HepG2 (cell line): ENCODE measurements around the gene CARD9. TPM values are rescaled to one million over a fixed set of nuclear protein-coding genes. Genes with fewer than 3 reads are reported as not detected.

Experiments used
- AKAP8 ChIP-seq: sonication (generic); formaldehyde crosslinking; IDR thresholded peaks from 2 replicates; pipeline ENCODE4 v1.5.1; 2020; ENCODE audit warnings: mild to moderate bottlenecking, missing genetic modification reagents
- ESRRA ChIP-seq: sonication (generic); formaldehyde crosslinking; IDR thresholded peaks from 2 replicates; pipeline ENCODE4 v1.5.1; 2020; ENCODE audit warnings: mild to moderate bottlenecking, low read depth, missing genetic modification reagents
- FOSL2 ChIP-seq: sonication (generic); formaldehyde crosslinking; IDR thresholded peaks from 2 replicates; pipeline ENCODE4 v1.4.0; 2020; ENCODE audit warnings: missing genetic modification reagents
- FOXC1 ChIP-seq: sonication (generic); formaldehyde crosslinking; IDR thresholded peaks from 2 replicates; pipeline ENCODE4 v1.8.0; 2022; ENCODE audit warnings: mild to moderate bottlenecking, missing genetic modification reagents, borderline replicate concordance
- MYNN ChIP-seq: sonication (generic); formaldehyde crosslinking; IDR thresholded peaks from 2 replicates; pipeline ENCODE4 v1.4.0; 2020; ENCODE audit warnings: mild to moderate bottlenecking, low read depth, missing genetic modification reagents
- NFKB2 ChIP-seq: sonication (generic); formaldehyde crosslinking; IDR thresholded peaks from 2 replicates; pipeline ENCODE4 v1.4.0; 2020; ENCODE audit warnings: missing genetic modification reagents, borderline replicate concordance
- REST ChIP-seq, 2 experiments: IDR thresholded peaks; 2 replicates each; pipeline ENCODE4 v1.6.1; 2011 to 2012; ENCODE audit warnings: low read length in 2 of 2, borderline replicate concordance in 1 of 2, low read depth in 1 of 2, mild to moderate bottlenecking in 1 of 2, moderate library complexity in 1 of 2
- TAF15 ChIP-seq: fragments of 200-400 bp; formaldehyde crosslinking; IDR thresholded peaks from one replicate; pipeline ENCODE4 v1.6.1; 2018; ENCODE audit warnings: mild to moderate bottlenecking, low read depth, low read length; ENCODE audit not compliant: poor library complexity, severe bottlenecking
- TBX3 ChIP-seq: fragments of 450-650 bp; IDR thresholded peaks from 2 replicates; pipeline ENCODE4 v1.6.1; 2017; ENCODE audit warnings: antibody characterized with exemption, mild to moderate bottlenecking, inconsistent platforms, borderline replicate concordance
- ZMYM3 ChIP-seq: sonication (generic); formaldehyde crosslinking; IDR thresholded peaks from 2 replicates; pipeline ENCODE4 v1.5.1; 2020; ENCODE audit warnings: mild to moderate bottlenecking, missing genetic modification reagents
- ZNF207 ChIP-seq: fragments of 450-650 bp; IDR thresholded peaks from 2 replicates; pipeline ENCODE4 v1.6.1; 2016; ENCODE audit warnings: antibody characterized with exemption, borderline replicate concordance
- ZNF616 ChIP-seq: sonication (generic); formaldehyde crosslinking; IDR thresholded peaks from 2 replicates; pipeline ENCODE4 v1.5.0; 2020; ENCODE audit warnings: low read depth, mild to moderate bottlenecking, missing genetic modification reagents
- polyA plus RNA-seq, 8 experiments: library from polyadenylated mRNA; depleted of rRNA in 3 of 8; stranded (reverse) in 7 of 8; unstranded in 1 of 8; fragments of >200 nt; fragmentation: Illumina TruSeq in 4 of 8; extraction: Trizol in 4 of 8; gene quantifications; 2 replicates each; pipeline versions ENCODE4 v1.2.1 to v1.2.3, GENCODE V29; 2011 to 2016; ENCODE audit warnings: low read depth in 4 of 8, missing spikeins in 1 of 8, mixed read lengths in 1 of 8; ENCODE audit not compliant: insufficient read depth in 1 of 8
- total RNA-seq, 5 experiments: library from RNA; depleted of rRNA; stranded (reverse); fragments of >200 nt; fragmentation: Illumina TruSeq; extraction: Trizol; gene quantifications; 2 replicates each; pipeline ENCODE4 v1.2.3, GENCODE V29; 2016; ENCODE audit warnings: low read depth in 1 of 5
- TF ChIP-seq, protein P1 (sequence below), 2 experiments: sonication (generic) in 1 of 2; formaldehyde crosslinking in 1 of 2; IDR thresholded peaks; 2 replicates each; pipeline versions ENCODE4 v1.5.1 to v1.6.1; 2011 to 2020; ENCODE audit warnings: borderline replicate concordance in 1 of 2, low read depth in 1 of 2, low read length in 1 of 2, mild to moderate bottlenecking in 1 of 2, missing genetic modification reagents in 1 of 2, moderate library complexity in 1 of 2
- TF ChIP-seq, protein P2 (sequence below): sonication (generic); formaldehyde crosslinking; IDR thresholded peaks from 2 replicates; pipeline ENCODE4 v1.5.0; 2020; ENCODE audit warnings: mild to moderate bottlenecking, missing genetic modification reagents
- TF ChIP-seq, protein P3 (sequence below): sonication (generic); formaldehyde crosslinking; IDR thresholded peaks from 2 replicates; pipeline ENCODE4 v1.8.1; 2023; ENCODE audit warnings: mild to moderate bottlenecking, inconsistent platforms, moderate library complexity, missing genetic modification reagents, borderline replicate concordance

The CARD9 gene
- total and polyA plus RNA-seq, 2 of the 13 experiments (the other 11 are each of a cell fraction or from before 2014, with no cell fraction given) = 3.3 to 7.4 TPM

- TF ChIP-seq, protein P1, sequence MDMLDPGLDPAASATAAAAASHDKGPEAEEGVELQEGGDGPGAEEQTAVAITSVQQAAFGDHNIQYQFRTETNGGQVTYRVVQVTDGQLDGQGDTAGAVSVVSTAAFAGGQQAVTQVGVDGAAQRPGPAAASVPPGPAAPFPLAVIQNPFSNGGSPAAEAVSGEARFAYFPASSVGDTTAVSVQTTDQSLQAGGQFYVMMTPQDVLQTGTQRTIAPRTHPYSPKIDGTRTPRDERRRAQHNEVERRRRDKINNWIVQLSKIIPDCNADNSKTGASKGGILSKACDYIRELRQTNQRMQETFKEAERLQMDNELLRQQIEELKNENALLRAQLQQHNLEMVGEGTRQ (IDR thresholded peaks at IDR 0.05; ENCODE audit: low read depth, low read length) = no peak
- TF ChIP-seq, protein P1 (CRISPR knock-in tag; IDR thresholded peaks at IDR 0.05; ENCODE audit: borderline replicate concordance) = no peak
- TF ChIP-seq ZNF616 = peak; percentile 78; the same call in 1 of the 2 replicates
- TF ChIP-seq ESRRA = peak; percentile 87
- peak; percentile 63 for TF ChIP-seq TBX3
- no peak for TF ChIP-seq MYNN (CRISPR knock-in tag)
- no peak for TF ChIP-seq ZMYM3 (CRISPR knock-in tag)
- TF ChIP-seq FOSL2 (CRISPR knock-in tag) = peak; percentile 31
- peak; percentile 87; the same call in 1 of the 2 replicates for TF ChIP-seq FOXC1
- TF ChIP-seq NFKB2 (CRISPR knock-in tag) = peak; percentile 79; the same call in 1 of the 2 replicates
- TF ChIP-seq, protein P2, sequence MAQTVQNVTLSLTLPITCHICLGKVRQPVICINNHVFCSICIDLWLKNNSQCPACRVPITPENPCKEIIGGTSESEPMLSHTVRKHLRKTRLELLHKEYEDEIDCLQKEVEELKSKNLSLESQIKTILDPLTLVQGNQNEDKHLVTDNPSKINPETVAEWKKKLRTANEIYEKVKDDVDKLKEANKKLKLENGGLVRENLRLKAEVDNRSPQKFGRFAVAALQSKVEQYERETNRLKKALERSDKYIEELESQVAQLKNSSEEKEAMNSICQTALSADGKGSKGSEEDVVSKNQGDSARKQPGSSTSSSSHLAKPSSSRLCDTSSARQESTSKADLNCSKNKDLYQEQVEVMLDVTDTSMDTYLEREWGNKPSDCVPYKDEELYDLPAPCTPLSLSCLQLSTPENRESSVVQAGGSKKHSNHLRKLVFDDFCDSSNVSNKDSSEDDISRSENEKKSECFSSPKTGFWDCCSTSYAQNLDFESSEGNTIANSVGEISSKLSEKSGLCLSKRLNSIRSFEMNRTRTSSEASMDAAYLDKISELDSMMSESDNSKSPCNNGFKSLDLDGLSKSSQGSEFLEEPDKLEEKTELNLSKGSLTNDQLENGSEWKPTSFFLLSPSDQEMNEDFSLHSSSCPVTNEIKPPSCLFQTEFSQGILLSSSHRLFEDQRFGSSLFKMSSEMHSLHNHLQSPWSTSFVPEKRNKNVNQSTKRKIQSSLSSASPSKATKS = no peak
- TF ChIP-seq, protein P3, sequence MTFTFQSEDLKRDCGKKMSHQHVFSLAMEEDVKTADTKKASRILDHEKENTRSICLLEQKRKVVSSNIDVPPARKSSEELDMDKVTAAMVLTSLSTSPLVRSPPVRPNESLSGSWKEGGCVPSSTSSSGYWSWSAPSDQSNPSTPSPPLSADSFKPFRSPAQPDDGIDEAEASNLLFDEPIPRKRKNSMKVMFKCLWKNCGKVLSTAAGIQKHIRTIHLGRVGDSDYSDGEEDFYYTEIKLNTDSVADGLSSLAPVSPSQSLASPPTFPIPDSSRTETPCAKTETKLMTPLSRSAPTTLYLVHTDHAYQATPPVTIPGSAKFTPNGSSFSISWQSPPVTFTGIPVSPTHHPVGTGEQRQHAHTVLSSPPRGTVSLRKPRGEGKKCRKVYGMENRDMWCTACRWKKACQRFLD = peak; percentile 95
- no peak for TF ChIP-seq TAF15
- TF ChIP-seq REST (IDR thresholded peaks at IDR 0.05; ENCODE audit: borderline replicate concordance in 1 of 2, low read depth in 1 of 2, low read length in 2 of 2) = no peak
- peak; percentile 82; the same call in 1 of the 2 replicates for TF ChIP-seq AKAP8
- TF ChIP-seq ZNF207 = no peak
Observed at GRCh38 chr9:136363106-136363948, 10.1 kb downstream of the CARD9 start, which contains the start of gene DNLZ (continued).
